ENCODE data around the gene RNFT2.
"Not testable (repeated sequence)": the region's sequence is repeated elsewhere in the genome, so short reads cannot be mapped to it uniquely, and the experiment has no call there.

Gene RNFT2

GRCh38 chr12:116710370-116711150, 27.6 kb upstream of the RNFT2 start:
- no peak for DNase-seq

DNA sequence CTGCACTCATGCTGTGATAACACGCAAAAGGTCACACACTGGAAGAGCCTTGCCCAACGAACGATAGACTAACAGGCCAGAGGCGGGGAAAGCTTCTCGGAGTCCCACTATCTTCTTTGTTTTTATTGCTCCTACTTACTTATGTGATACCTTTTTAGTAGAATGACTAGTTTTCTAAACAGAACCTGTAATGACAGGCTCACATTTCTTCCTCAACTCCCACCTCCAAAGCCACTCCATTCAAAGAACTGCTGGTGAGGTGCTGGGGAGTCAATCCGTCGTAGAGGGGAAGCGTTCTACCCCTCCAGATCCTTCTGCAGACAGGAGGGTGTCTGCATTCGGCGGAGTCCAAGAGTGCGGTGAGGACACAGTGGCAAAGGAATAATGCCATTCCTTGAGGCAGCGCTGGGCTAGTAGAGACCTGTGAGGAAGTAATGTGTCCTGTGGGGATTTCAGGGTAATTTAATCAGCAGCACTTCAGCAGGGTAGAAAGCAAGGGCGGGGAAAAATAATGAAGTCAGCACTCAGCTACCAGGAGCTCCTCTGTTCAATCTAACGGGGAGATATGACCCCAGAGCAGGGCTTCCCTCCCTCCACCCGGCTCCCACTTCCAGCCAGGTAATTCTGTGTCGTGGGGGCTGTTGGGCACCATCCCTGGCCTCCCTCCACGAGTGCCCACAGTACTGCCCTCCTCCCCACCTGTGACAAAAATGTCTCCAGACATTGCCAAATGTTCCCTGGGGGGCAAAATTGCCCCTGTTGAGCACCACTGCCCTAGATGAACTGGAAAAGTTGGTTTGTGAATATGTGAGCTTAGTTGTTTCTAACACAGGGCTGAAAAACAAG, 25.4 kb upstream of the RNFT2 start:
- DNase-seq, result no peak

- no peak for DNase-seq
These were observed 24.6 kb upstream of the RNFT2 start for GRCh38 chr12:116713527-116713926.

DNA sequence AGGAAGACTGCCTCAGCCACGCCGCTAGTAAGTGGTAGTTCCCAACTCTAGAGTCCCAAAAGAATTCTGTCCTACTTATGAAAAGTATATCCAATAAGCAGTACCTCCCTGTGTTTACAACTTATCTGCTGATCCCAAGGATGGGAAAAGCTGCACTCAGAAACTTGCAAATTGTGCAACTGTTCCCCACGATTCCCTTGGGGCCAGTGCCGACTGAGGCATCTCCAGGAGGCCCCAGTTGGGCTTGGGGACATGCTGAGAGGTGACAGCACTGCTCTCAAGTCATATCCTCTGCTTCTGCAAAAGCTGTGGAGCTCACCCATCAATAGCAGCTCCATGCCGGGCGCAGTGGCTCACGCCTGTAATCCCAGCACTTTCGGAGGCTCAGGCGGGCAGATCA, 23.9 kb upstream of the RNFT2 start:
- DNase-seq, result no peak

DNA sequence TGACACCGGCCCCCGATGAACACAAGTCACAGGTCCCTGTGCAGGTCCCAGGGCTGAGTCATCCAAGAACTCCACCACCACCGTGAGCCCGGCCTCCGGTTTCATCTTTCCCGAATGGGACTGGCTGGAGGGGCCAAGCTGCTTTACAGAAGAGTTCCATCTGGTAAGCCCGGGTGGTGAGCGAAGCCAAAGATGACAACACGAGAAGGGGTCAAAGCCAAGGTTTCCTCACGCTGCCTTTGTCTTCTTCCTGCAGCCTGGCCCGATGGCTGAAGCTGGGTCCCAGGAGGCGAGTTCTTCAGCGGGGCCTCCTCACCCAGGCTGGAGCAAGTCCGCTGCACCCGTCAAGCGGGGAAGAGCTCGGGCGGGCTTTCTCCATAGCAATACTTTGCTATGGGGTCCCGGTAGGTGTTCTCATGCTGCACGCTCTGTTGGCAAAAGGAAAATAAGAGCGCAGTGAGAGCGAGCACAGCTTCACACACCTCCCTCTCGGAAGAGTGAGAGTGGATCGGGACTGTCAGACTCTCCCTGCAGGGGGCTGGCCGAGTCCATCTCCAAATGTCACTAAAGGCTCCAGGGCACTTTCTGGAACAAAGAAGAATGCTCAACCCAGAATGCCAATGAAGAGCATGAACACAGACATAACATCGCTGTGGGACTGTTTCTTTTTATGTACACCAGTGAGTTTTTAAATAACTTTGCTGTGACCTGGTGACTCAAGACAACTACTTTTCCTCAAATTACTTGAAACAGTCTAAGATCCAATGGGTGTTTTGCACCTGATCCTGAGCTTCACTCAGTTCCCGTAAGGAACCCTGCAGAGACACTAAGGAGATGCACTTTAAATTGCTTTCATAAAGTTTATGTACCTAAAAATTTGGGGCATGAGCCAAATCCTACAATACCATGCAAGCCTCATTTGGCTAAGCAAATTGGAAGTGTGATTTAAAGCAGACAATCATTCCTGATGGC, 20.4 kb upstream of the RNFT2 start:
- DNase-seq, result no peak

DNA sequence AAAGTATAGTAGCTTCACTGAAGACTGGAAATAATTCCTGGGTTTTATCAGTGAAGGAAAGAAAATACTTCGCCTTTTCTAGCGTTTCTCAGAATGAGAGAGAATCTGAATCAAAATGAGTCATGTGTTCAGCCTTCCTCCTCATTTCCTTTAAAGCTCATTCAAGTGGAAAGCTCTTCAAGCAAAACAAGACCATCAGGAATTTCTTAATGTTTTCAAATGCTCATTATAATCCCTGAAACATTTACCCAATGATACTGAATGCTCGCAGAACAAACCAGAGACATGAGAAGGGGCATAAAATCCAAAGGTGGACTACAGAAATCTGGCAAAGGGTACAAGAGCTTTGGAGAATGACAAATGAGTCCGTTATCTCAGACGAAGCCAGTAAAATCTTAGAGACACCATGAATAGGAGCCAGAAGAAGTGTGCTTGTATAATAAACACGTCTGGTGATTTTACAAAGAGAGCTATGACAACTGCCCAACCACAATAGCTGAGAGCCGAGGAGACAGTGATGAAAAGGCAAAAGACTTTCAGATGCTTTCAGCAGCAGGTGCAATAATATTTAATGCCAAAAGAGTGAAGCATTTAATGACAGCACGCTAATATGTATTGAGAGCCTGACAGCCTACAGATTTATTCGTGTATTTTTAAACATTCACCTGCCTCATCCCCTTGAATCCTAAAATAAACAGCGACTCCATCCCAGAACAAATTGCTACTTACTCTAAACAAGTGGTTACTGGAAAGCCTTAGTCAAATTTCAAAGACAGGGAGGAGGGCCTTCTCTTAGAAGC, 19.3 kb upstream of the RNFT2 start:
- no peak for DNase-seq

- no peak for DNase-seq
These were observed 18.2 kb upstream of the RNFT2 start for GRCh38 chr12:116719731-116720528.

DNA sequence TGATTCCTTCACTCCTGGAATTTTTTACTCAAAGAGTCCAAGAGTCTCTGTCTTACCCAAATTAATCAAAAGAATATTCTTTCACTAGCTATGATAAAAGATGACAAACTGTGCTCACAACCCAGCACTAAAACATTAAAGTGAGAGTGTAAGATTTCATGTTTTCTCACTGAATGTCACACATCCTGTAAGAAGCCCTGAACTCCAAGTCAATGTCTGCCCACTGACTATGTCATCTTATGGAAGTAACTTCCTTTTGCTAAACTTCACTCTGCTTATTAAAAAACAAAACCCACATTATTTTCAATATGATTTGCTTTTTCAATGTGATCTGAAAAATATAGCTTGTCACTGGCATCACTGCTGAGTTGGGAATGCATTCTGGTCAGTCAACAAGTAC, 15.9 kb upstream of the RNFT2 start:
- DNase-seq, result no peak

DNA sequence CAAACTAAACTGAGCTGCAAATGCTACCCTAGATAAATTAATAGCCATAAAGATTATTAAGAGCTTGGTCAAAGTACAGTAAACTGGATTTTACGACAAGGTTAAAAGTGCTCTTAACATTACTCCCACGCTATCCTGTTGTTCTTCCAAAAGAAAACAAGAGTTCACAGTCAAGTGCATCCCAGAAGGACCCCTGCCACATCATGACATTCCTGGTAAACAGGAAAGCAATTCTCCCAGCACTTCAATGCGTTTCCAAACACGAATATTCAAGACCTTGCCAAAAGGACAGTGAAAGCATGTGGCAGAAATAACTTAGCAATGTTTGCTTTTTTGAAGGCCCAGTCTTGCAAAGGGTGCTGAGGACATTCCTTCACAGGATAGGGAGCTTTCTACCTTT, 11.4 kb upstream of the RNFT2 start:
- no peak for DNase-seq

GRCh38 chr12:116727261-116727660, 10.9 kb upstream of the RNFT2 start:
- no peak for DNase-seq

DNA sequence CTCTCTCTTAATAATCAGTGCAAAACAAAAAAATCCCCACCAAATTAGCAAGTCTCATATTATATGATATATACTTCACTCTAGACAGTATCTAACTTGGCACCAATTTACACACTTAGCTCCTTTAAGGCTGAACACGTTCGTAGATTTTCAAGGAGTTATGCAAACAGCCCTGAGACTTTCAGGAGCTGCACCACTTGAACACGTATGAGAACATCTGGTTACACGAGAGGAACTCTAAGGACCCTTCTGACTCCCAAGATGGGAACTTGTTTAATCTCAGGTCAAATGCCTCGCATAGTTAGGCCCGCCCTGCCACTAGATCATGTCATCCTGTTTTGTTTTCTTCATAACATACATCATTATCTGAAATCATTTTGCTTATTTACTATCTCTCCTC, 10.2 kb upstream of the RNFT2 start:
- no peak for DNase-seq

GRCh38 chr12:116731801-116732200, 6.3 kb upstream of the RNFT2 start:
- DNase-seq, result no peak

DNA sequence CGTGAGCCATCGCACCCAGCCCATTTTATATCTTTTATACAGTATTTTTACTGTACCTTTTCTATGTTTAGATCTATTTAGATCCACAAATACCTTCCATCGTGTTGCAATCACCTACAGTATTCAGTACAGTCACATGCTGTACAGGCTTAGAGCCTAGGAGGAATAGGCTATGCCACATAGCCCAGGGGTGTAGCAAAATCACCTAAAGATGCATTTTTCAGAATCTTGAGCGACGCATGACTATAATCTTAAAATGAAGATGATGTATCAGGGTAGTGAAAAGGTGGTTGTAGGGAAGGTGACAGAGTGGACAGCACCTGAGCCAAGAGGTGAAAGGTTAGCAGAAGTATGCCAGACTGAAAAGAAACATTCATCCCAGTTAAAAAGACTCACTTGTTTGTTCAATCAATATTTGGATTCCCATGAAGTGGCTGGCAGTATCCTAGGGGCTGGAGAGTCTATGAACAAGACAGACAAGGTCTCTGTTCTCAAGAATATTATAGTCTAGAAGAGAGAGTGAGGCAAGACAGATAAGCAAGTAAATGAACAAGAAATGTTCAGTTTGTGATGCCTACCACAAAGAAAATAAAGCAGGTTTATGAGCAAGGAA, 3.9 kb upstream of the RNFT2 start:
- no peak for DNase-seq

GRCh38 chr12:116735084-116735483, 3.0 kb upstream of the RNFT2 start:
- no peak for DNase-seq

GRCh38 chr12:116735951-116736599, 2.0 kb upstream of the RNFT2 start:
- DNase-seq, result no peak

- DNase-seq, result no peak
These were observed 947 bp upstream of the RNFT2 start for GRCh38 chr12:116736962-116737773.

GRCh38 chr12:116739381-116739887, 1.3 kb downstream of the RNFT2 start:
- DNase-seq, result no peak

DNA sequence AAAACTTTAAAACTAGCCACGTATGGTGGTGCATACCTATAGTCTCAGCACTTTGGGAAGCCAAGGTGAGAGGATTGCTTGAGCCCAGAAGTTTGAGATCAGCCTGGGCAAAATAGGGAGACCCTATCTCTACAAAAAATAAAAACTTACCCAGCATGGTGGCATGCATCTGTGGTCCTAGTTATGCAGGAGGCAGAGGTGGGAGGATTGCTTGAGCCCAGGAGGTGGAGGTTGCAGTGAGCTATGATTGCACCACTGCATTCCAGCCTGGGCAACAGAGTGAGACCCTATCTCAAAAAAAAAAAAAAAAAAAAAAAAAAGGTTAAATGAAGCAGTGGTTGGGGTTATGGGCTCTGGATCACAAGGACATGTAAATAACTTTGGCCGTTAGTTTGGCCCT, 4.7 kb downstream of the RNFT2 start:
- not testable (repeated sequence) for DNase-seq

DNA sequence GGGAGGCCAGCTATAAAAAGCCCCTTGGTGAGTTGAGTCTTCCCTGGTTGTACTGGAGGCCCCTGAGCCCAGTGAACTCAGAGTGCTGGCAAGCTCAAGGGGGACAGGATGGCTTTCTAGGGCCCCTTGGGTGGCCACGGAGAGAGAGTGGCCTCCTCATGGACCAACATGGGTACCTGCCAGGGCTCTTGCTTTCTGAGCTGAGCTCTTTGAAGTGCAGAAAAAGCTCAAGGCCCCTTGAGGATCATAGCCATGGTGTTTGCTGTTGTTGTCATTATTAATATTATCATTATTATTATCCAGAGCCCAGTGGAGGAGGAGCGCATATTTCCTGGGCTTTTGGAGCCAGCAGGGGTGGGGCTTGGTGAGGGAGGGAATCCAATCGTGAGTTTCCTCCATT, 6.7 kb downstream of the RNFT2 start:
- DNase-seq, result no peak

All from SW 1271 (cell line).